Colonic mucosa (tissue), 4 donors: ENCODE data around the gene CABLES1. TPM values are rescaled to one million over a fixed set of nuclear protein-coding genes. Genes with fewer than 3 reads are reported as not detected.

Source experiments
- DNase-seq: peaks from one replicate; pipeline ENCODE4 v3.0.0-alpha.2; 2020
- H3K27ac ChIP-seq: fragments of 200-600 bp; one replicate; pipeline ENCODE4 v1.8.0; 2021
- H3K27me3 ChIP-seq: fragments of 200-600 bp; one replicate; pipeline ENCODE4 v1.8.0; 2021
- H3K36me3 ChIP-seq: fragments of 200-600 bp; one replicate; pipeline ENCODE4 v1.8.0; 2021
- H3K4me1 ChIP-seq: fragments of 200-600 bp; one replicate; pipeline ENCODE4 v1.8.0; 2021; ENCODE audit warnings: mild to moderate bottlenecking
- H3K4me3 ChIP-seq: fragments of 200-600 bp; one replicate; pipeline ENCODE4 v1.8.0; 2021
- H3K9ac ChIP-seq, 2 donors: one replicate each; pipeline ENCODE4 v1.7.0; 2013; ENCODE audit warnings: control low read depth in 2 of 2, low read depth in 2 of 2, low read length in 2 of 2
- H3K9me3 ChIP-seq: fragments of 200-600 bp; one replicate; pipeline ENCODE4 v1.8.0; 2021
- CTCF ChIP-seq: fragments of 200-600 bp; IDR thresholded peaks from one replicate; pipeline ENCODE4 v1.8.0; 2022; ENCODE audit warnings: antibody characterized with exemption, mild to moderate bottlenecking
- intact Hi-C: fragments of 100-400 bp; cut with DNase I; formaldehyde crosslinking; loops from one replicate; pipeline ENCODE4 v1.14.1; 2022
- total RNA-seq, 2 donors: library from RNA; stranded (reverse); fragmentation: NEBNext Ultra II Directional in 1 of 2; extraction: Animal tissue kit (Norgen Biotek cat#: 25700) in 1 of 2; gene quantifications; one replicate each; pipeline ENCODE4 v1.2.1, GENCODE V29; 2021
- donor health status: healthy.
- donor health status: DM: no; HTN: no; CAD: no.
- donor health status: DM: no; HTN: no; CAD: no.

Gene CABLES1
- total RNA-seq, 2 donors from 2014 or later, result 4.2 to 6.2 TPM

GRCh38 chr18:23142251-23142929 lies 7.1 kb downstream of the CABLES1 start:
- no peaks in the 10 kb centered on the region for H3K9me3 ChIP-seq
- intact Hi-C loops, result no loop called here
- H3K36me3 ChIP-seq, result no peaks in the 10 kb centered on the region
- no peak overlapping the region for H3K4me3 ChIP-seq
- no peaks in the 10 kb centered on the region for H3K27me3 ChIP-seq
- TF ChIP-seq CTCF, result no peak
- peak overlapping the region; percentile 76 for H3K27ac ChIP-seq
- peaks cover 20% of the 10 kb centered on the region for H3K4me1 ChIP-seq
- no peak overlapping the region for H3K9ac ChIP-seq
- no peak for DNase-seq

DNA sequence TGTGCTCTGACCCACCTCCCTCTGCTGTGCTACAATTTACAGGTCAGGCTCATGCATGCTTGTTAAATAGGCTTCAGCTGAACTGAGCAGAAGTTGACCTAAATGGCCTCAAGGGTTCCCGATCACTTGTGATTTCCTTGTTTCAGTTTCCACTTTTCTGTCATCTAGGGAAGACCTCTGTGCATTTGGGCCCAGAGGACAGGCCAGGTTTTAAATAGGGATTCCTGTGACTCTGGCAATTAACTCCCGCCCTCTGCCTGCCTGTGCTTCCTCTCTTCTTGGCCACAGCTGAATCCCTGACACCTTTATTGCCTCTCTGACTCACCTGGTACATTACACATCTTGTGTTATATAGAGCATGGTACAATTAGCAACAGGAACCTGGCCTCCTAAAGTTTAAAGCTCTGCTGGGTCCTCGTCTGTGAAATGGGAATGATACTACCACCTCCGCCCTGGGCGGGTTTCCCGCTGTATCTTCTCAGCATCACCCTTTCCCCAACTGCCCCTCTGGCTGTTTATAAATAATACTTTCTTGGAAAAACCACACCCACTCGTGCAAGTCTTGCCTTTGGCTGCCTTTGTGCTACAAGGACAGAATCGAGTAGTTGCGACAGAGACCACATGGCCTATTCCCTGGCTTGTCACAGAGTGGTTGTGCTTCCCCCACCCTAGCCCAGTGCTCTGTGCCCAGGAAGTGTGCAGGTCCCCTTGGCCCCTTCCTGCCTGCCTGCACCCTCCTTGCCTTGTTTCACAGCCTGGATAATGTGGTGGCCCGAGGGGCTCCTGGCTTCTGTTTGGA lies 7.9 kb downstream of the CABLES1 start:
- DNase-seq, result peak; percentile 75
- no peak for TF ChIP-seq CTCF
- Histone ChIP-seq H3K27ac (peak overlapping the region; percentile 76), H3K9ac (no peak overlapping the region), H3K27me3 (no peaks in the 10 kb centered on the region), H3K9me3 (no peaks in the 10 kb centered on the region), H3K4me1 (peaks cover 20% of the 10 kb centered on the region), H3K36me3 (no peaks in the 10 kb centered on the region), H3K4me3 (no peak overlapping the region)
- intact Hi-C loops, result no loop called here

- Histone ChIP-seq H3K4me1 (peaks cover 20% of the 10 kb centered on the region), H3K27me3 (no peaks in the 10 kb centered on the region), H3K36me3 (no peaks in the 10 kb centered on the region), H3K9ac (peak overlapping the region in 1 of 2 donors; percentile 5), H3K9me3 (no peaks in the 10 kb centered on the region), H3K4me3 (no peak overlapping the region), H3K27ac (peak overlapping the region; percentile 76)
- DNase-seq, result no peak
- TF ChIP-seq CTCF, result no peak
- intact Hi-C loops, result no loop called here
These were observed 8.6 kb downstream of the CABLES1 start for GRCh38 chr18:23143815-23144261.

- DNase-seq, result no peak
- no peaks in the 10 kb centered on the region for H3K9me3 ChIP-seq
- intact Hi-C loops, result no loop called here
- no peak for TF ChIP-seq CTCF
- H3K27ac ChIP-seq, result no peak overlapping the region
- no peaks in the 10 kb centered on the region for H3K27me3 ChIP-seq
- peaks cover 20% of the 10 kb centered on the region for H3K4me1 ChIP-seq
- no peak overlapping the region for H3K4me3 ChIP-seq
- peak overlapping the region in 1 of 2 donors; percentile 44 for H3K9ac ChIP-seq
- H3K36me3 ChIP-seq, result no peaks in the 10 kb centered on the region
These were observed 9.4 kb downstream of the CABLES1 start for GRCh38 chr18:23144640-23145039.

GRCh38 chr18:23145621-23146020 lies 10.3 kb downstream of the CABLES1 start:
- TF ChIP-seq CTCF, result no peak
- H3K36me3 ChIP-seq, result no peaks in the 10 kb centered on the region
- intact Hi-C loops, result no loop called here

More at GRCh38 chr18:23145621-23146020, 10.3 kb downstream of the CABLES1 start:
- no peak overlapping the region for H3K4me3 ChIP-seq
- no peak overlapping the region for H3K27ac ChIP-seq
- H3K27me3 ChIP-seq, result no peaks in the 10 kb centered on the region
- H3K9me3 ChIP-seq, result no peaks in the 10 kb centered on the region
- no peak for DNase-seq
- H3K4me1 ChIP-seq, result peaks cover 20% of the 10 kb centered on the region
- H3K9ac ChIP-seq, result no peak overlapping the region
